NCI-H2029 (cell line): ENCODE results near the gene ZNF593.

ENCODE experiments used
- DNase-seq: peaks from one replicate; lab custom pipeline; 2025; lab: John Stamatoyannopoulos, UW

The ZNF593 gene

DNA sequence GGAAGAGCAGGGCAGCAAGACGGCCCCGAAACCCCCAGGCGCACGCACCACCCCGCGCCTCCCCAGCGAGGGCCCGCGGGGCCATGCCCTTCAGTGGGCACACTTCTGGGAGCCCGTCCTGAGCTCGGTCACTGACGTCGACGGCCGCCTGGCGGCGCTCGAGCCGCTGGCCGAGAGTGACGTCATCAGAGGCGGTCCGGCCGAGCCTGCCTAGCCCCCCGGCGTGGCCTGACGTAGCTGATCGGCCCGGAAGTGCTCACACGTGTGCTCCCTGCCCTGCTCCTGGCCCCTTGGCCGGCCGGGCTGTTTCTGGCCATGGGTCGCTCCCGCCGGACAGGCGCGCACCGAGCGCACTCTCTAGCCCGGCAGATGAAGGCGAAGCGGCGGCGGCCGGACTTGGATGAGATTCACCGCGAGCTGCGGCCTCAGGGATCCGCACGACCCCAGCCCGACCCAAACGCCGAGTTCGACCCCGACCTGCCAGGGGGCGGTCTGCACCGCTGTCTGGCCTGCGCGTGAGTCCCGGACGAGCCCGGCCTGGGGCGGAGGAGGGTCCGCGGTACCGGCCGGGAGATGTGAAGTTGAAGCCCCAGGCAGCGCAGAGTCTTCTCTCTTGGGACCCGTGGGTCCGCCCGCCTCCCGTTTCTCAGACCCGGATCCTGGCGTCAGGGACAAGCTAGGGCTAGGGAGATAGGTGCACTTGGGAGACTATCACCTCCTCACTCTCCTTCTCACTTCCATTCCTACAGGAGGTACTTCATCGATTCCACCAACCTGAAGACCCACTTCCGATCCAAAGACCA lies at the start of gene ZNF593:
Gene ZNF593, plus strand, starts transcription at position 240 of the 803 bp plus-strand sequence. Its CDS starts 76 bp downstream, at position 316.
- DNase-seq, result peak; percentile 73

DNA sequence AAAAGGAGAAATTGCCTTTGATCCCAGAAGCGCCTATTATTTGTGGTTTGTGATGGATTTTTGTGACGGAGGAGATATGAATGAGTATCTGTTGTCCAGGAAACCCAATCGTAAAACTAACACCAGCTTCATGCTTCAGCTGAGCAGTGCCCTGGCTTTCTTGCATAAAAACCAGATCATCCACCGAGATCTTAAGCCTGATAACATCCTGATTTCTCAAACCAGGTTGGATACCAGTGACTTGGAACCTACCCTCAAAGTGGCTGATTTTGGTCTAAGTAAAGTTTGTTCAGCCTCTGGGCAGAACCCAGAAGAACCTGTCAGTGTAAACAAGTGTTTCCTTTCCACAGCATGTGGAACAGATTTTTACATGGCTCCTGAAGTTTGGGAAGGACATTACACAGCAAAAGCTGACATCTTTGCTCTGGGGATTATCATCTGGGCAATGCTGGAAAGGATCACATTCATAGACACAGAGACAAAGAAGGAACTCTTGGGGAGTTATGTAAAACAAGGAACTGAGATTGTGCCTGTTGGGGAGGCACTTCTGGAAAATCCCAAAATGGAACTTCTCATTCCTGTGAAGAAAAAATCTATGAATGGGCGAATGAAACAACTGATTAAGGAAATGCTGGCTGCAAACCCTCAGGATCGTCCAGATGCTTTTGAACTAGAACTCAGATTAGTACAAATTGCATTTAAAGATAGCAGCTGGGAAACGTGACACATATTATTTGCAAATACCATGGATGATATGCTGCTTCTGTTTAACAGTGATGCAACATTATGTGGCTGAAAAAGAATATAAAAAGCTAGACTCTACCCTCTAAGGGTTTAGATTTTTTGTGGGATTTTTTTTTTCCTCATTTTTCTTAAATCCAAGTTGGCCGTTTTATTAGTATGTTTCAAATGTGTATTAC lies 47.6 kb upstream of the ZNF593 start:
- no peak for DNase-seq

DNA sequence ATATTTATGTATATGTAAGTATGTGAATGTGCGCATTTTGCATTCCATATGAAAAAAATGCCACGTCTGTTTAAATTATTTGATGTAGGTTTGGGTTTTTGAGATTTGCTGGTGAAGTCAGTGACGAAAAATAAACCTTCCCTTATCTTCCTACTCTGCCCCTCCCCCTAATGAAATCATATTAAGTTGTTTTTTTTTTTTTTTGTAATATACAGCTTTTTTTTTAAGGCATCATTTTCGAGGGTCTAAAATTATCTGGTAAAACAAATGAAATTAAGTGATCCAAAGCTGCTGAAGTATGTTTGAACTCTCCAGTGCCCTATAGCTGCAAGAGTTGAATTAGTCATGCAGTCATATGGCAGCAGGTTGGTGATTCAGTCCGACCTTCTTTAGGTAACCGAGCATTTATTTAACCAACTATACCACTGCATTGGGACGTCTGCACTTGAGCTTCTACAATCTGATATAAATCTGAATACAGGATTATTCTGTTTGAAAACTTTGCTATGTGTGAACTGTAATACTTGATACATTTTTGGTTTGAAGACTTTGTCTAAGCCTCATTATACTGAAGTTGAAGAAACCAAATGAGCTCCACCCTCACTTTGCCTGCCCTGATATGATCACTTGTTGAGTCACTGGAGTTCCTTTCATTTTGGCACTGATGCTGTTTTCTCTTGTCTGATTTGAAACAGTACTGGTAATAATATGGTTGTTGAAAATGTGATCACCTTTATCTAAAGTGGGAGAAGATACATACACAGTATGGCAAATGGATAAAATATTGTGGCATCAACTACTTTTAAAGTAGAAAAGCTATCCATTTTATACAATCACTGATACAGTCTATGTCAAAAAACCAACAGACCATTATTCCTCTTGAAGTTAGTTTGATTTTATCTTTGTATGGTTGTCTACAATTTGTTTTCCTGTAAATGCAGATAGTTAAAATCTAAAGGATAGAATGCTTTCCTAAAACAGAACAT lies 46.4 kb upstream of the ZNF593 start:
- no peak for DNase-seq

DNA sequence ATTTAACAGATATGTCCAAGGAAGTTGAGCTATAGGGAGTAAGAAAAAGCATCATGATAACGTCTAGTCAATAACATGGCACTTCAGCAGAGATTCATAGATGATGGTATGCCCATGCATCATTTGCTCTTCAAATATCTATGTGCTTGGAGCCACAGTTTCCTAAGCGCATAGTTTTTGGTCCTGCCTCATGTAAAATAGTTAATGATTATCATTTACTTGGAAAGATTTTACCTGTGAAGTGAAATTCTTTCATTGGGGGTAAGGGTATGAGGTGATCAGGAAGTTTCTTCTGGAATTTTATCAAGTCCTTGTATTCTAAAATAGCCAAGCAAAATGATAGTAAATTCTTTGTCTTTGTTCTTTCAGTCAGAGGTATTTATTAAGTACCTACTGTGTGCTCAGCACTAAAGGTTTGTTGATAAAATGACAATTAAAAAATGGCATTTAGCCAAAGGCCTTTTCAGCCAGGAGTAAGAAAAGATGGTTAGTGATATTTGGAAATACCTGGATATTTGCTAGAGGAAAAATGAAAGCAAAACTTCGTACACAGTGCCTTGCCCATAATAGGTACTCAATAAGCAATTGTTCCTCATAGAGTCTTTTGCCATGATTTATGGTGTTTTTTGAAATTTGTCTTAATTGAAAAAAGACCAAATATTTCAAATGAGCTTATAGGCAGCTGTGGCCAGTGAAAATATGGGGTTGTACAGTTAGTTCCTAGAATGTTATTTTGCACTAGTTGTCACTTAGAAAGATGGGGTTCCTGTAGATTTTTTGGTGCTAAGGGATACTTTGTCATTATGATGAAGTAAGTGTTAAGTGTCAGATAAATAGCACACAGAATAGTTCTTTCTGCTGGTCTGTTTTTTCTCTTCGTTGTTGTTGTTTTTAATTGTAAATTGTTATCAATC lies 45.0 kb upstream of the ZNF593 start:
- no peak for DNase-seq

DNA sequence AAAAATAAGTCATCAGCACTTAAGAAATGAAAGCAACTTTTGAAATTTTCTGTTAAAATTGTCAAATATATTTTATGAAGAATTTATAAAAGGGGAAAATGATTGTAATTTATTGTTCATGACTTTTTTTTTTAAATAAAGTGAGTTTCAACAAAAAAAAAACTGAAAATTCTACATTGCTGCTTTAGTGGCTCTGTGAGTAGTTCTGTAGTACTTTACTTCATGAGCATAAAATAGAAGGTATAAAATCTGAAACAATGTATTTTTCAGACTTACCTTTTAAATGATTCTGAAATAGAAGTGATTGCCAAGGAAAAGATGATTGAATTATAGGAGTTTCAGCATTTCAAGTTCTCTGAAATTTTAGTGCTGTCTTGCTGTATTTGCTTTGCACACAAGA lies 44.3 kb upstream of the ZNF593 start:
- DNase-seq, result no peak

DNA sequence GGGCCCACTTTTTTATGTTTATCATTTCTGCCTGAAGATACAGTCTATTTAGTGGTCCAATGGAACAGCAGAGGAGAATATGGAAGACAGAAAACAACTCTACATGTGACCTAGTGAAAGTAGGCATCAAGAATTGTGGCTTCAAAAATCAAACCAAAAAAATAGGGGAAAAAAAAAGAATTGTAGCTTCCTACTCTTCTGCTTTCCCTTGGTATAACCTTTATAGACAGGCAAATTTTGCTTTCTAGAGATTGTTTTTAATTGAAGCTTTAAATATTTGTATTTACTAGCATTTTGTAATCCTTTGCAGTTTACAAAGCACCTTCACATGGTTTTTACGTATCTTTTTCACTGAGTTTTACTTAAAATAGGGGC lies 43.8 kb upstream of the ZNF593 start:
- DNase-seq, result no peak

DNA sequence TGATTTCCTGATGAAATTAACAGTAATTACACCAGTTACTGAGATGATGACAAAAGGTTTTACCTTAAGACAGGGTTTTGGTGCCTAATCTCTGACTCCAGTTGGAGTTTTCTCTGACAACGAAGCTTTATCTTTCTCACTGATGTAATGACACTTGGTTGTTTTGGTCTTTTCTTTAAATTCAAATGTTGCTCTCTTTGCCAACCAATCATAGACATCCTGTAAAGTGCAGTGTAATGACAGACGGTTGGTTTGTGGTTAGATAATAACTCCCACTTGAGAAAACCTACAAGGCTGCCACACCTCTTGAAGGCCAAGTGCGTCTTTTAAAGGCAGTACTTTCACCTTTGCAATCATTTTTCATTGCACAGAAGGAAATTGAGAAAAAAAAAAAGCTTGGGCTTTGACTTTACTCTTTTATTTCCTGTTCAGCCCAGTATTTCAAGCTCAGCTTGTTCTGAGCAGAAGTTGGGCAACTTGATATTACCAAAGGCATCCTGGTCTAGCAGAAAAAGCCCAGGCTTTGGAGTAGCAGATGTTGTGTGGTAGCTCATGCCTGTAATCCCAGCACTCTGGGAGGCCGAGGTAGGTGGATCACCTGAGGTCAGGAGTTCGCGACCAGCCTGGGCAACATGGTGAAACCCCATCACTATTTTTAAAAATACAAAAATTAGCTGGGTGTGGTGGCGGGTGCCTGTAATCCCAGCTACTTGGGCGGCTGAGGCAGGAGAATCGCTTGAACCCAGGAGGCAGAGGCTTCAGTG lies 43.2 kb upstream of the ZNF593 start:
- peak; percentile 85 for DNase-seq

DNA sequence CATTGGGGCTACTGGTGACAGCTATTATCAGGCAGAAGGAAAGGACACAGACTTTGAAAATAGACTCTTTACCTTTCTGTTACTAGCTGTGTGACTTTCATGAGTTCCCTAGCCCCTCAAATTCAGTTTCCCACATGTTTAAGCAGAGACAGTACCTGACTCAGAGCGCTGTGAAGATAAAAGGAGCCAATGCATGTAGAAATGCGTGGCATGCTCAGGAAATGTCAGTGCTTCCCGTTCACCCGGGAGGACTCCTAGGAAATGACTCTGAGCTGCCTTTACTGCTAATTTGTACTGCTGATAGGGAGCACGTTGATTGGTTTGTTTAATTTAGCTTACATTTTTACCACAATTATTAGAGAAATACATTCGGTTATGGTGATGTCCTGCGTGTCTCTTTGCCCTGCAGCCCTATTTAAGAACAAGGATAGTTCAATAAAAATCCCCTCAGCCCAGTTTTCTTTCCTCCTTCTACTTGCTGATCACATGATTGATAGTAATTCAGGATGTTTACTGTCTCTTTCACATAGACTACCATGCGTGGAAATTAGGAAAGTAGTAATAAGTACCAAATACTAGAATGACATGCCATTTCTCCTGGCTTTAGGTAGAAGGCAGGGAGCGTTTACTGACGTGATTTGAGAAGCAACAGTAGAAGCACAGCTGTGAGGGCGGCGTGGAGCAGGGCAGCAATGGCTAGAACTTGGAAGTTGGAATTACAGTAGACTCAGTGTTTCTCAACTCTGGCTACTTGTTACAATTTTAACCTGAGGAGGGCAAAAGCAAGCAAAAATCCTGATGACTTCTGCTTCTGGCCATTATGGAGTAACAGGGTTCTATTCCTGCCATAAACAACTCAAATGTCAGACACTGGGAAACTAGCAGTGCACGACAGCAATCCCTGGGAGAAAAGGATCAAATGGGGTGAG lies 42.2 kb upstream of the ZNF593 start:
- DNase-seq, result no peak

DNA sequence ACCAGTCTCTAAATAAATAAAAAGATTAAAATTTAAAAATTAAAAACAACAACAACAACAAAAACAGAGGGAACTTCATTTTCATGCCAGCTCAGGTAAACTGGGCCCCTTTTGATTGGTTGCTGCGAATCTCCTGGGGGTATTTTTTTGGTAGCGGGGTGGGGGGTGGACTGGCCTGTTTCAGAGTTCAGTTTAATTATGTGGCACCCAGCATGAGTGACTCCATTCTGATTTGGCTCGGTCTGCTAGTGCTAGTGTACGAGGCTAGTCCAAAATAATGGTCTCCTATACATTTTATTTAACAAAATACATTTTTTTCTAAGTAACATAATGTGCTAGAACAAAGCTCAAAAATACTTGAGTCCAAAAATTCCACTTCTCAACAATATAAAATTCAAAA lies 39.9 kb upstream of the ZNF593 start:
- no peak for DNase-seq

DNA sequence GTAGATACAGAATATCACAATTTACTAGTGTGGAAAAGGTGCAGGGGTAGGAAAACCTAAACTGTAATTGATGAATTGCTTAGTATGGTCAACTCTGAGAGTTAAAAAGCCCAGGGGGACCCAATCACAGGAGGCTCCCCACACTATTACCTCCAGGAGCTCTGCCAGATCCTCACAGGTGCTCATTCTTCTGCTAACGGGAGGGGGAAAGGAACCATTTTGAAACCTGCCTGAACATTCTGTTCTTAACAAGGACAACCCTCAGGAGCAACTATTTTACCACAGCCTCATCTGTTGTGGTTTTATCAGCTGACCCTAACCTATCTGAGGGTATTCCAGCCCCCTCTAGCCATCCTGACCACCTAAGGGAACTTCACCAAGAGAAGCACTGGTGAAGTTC lies 39.0 kb upstream of the ZNF593 start:
- no peak for DNase-seq

DNA sequence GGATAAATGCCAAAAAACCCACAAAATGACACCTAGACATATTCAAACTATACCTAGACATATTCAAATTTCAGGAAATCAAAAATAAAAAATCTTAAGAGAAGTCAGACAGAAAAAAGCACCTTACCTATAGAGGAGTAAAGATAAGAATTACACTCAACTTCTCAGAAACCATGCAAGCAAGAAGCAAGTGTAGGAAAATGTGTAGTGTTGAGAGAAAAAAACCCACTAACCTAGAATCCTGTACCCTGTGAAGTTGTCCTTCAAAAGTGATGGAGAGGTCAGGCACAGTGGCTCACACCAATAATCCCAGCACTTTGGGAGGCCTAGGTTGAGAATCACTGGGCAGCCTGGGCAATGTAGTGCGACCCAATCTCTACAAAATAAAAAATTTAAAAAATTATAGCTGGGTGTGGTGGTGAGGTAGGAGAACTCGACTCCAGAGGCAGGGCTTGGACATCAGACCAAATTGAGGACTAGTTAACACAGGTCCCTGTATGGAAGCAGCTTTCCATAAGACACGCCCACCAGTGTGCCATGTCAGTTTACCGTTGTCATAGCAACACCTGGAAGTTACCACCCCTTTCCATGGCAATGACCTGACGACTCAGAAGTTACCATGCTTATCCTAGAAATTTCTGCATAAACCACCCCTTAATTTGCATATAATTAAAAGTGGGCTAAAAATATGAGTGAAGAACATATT lies 37.4 kb upstream of the ZNF593 start:
- DNase-seq, result no peak

DNA sequence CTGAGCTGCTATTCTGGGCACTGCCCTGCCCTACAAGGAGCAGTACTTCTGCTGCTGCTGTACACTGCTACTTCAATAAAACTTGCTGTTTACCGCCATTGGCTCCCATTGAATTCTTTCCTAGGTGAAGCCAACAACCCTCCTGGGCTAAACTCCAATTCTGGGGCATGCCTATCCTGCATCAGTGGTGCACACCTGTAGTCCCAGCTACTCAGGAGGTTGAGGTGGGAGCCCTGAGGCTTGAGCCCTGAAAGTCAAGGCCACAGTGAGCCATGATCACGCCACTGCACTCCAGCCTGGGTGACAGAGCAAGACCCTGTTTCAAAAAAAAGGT lies 36.9 kb upstream of the ZNF593 start:
- no peak for DNase-seq

DNA sequence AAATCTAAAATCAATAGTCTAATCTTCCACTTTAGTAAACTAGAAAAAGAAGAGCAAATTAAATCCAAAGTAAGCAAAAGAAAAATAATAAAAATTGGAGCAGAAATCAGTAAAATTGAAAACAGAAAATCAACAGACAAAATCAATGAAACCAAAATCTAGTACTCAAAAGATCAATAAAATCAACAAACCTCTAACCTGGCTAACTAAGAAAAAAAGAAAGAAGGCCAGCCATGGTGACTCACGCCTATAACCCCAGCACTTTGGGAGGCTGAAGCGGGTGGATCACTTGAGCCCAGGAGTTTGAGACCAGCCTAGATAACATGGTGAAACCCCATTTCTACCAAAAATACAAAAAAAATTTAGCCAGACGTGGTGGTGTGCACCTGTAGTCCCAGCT lies 35.2 kb upstream of the ZNF593 start:
- no peak for DNase-seq

DNA sequence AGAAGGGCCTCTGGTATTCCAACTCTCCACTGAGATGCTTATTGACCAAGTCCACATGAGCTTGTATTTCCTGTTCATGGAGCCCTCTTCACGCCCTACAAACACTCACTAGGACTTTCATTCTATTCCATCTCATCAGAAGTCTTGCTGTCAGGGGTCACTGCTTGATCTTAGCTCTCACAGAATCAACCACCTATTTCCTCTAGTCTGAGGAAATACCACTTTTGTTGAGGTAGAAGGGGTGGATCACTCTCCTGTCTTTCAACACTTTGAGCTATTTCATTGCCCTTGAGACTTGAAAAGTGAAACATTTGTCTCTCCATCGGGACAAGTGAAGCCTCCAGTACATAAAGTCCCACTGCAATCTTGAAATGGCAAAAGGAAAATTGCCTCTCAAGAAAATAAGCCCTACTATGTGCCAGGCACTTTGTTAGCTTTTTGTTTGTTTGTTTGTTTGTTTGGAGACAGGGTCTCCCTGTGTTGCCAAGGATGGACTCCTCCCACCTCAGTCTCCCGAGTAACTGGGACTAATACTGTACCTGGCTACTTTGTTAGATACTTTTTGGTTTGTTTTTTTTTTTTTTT lies 30.6 kb upstream of the ZNF593 start:
- DNase-seq, result no peak

DNA sequence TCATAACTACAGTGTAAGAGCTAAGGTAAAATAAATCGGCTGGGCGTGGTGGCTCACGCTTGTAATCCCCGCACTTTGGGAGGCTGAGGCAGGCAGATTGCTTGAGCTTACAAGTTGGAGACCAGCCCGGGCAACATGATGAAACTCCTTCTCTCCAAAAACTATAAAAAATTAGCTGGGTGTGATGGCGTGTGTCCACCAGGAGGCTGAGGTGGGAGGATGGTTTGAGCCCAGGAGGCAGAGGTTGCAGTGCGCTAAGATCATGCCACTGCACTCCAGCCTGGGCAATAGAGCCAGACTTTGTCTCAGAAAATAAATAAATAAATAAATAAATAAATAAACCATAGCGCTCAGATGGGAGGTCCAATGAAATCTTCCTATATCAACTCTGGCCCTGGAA lies 27.5 kb upstream of the ZNF593 start:
- no peak for DNase-seq

DNA sequence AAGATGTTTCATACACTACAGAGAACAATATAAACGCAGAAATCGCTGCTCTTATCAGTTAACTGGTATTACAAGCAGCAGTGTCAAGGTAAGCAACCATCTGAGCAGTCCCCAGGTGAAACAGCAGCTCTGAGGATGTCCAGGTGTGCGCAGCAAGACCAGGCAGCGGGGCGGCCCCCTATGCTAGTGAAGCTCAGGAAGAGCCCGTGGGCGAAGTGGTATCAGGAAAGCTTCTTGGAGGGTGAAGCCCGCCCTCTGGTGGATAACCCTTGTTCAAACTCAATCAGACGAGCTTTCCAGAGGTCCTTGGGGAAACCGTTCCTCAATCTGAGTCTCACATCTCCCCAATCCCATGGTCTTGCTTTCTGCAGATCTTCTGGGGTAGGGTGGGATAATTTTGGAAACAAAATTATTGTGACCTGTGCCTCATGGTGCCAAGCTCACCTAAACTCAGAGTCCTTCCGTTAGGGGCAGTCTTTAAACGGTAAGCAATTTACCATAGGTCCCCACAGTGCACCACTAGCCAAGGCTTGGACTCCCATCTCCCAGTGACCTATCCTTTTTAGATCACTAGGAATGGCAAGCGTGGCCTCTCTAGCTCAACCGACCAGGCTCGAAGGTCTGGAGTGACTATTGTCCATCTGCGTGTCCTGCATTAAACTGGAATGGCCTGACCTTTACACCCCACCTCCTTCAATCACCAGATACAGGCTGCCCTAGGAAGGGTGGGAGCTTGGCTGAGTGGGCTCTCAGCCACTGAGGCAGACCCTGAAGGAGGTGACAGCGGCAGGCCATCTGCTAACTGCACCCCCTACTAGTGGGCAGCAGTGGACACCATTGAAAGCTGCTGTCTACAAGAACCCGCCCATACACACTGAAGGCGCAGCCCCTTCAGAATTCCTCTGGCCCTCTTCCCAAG lies 24.4 kb upstream of the ZNF593 start:
- DNase-seq, result peak; percentile 74

DNA sequence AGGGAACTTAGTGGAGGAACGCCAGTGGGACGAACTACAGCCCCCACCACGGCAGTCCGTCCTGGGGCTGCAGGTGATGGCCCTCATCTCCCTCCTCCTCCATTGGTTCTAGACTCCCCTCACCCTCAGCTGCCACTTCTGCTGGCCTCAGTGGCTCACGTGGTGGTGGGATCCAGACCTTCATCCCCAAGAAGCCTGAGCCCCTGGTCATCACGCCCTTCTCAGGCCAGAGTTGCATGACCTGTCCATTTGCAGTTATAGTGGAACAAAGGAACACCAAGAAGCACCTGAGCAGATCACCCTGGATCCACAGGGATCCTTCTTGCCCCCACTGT lies 23.8 kb upstream of the ZNF593 start:
- DNase-seq, result no peak
